LNCaP clone FGC (cell line): ENCODE data around the gene PIP5K1B.

ENCODE experiments used
- DNase-seq: peaks from one replicate; pipeline ENCODE4 v3.0.0-alpha.2; 2011; ENCODE audit warnings: low read depth
- H3K4me3 ChIP-seq: 2 replicates; pipeline ENCODE4 v1.5.1; 2011; ENCODE audit warnings: mild to moderate bottlenecking, low read depth, low read length, control low read depth
- TF ChIP-seq, protein P1 (sequence below): IDR thresholded peaks from 2 replicates; pipeline ENCODE4 v1.5.1; 2012; ENCODE audit warnings: mild to moderate bottlenecking; ENCODE audit not compliant: control insufficient read depth, insufficient read depth; ENCODE audit errors: extremely low read depth

The PIP5K1B gene

GRCh38 chr9:68964765-68965164 lies 259.7 kb downstream of the PIP5K1B start:
- TF ChIP-seq, protein P1, sequence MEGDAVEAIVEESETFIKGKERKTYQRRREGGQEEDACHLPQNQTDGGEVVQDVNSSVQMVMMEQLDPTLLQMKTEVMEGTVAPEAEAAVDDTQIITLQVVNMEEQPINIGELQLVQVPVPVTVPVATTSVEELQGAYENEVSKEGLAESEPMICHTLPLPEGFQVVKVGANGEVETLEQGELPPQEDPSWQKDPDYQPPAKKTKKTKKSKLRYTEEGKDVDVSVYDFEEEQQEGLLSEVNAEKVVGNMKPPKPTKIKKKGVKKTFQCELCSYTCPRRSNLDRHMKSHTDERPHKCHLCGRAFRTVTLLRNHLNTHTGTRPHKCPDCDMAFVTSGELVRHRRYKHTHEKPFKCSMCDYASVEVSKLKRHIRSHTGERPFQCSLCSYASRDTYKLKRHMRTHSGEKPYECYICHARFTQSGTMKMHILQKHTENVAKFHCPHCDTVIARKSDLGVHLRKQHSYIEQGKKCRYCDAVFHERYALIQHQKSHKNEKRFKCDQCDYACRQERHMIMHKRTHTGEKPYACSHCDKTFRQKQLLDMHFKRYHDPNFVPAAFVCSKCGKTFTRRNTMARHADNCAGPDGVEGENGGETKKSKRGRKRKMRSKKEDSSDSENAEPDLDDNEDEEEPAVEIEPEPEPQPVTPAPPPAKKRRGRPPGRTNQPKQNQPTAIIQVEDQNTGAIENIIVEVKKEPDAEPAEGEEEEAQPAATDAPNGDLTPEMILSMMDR = no peak
- no peak overlapping the region for H3K4me3 ChIP-seq
- DNase-seq = no peak

DNA sequence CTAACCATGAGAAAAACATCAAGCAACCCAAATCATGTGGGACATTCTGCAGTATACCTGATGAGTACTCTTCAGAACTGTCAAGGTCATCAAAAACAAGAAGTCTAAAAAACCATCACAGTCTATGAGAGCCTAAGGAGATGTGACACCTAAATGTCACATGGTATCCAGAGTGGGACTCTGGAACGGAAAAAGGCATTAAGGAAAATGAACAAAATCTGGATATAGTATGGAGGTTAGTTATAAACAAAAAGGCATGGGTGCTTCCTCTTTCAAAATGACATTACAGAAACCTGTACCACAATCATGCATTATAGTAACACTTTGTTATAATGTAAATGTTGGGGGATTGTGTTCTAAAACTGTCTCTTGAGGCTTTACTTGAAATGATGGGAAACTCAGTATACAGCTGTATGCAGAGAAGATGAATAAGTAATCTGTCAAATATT lies 261.5 kb downstream of the PIP5K1B start:
- TF ChIP-seq, protein P1 = no peak
- H3K4me3 ChIP-seq = no peak overlapping the region
- no peak for DNase-seq

DNA sequence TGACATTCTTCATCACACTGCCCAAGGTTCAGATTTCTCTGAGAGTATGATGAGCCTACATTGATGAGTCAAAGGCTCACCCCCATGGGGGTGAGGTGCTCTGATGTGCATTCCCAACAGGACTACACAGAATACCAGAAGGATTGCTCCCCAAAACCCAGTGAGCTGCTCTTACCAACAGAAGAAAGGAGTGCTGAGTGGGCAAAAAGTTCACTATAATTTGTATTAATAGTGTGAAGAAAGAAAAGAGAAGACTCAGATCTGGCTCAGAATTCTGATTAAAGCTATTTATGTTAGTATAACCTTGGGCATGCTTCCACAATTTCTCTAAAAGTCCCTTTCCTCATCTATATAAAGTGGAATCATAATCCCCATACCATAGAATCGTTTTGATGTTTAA lies 262.8 kb downstream of the PIP5K1B start:
- TF ChIP-seq, protein P1 = no peak
- no peak overlapping the region for H3K4me3 ChIP-seq
- DNase-seq = no peak

- DNase-seq = no peak
- no peak overlapping the region for H3K4me3 ChIP-seq
- TF ChIP-seq, protein P1 = no peak
These were observed 264.5 kb downstream of the PIP5K1B start for GRCh38 chr9:68969538-68969937.

GRCh38 chr9:68970151-68970550 lies 265.1 kb downstream of the PIP5K1B start:
- TF ChIP-seq, protein P1 = no peak
- DNase-seq = no peak
- no peak overlapping the region for H3K4me3 ChIP-seq

GRCh38 chr9:68973619-68974018 lies 268.6 kb downstream of the PIP5K1B start:
- H3K4me3 ChIP-seq = no peak overlapping the region
- no peak for DNase-seq
- TF ChIP-seq, protein P1 = no peak

GRCh38 chr9:68974431-68974830 lies 269.4 kb downstream of the PIP5K1B start:
- H3K4me3 ChIP-seq = no peak overlapping the region
- TF ChIP-seq, protein P1 = no peak
- DNase-seq = no peak
